Measurements from ENCODE around the gene ICA1.

DNA sequence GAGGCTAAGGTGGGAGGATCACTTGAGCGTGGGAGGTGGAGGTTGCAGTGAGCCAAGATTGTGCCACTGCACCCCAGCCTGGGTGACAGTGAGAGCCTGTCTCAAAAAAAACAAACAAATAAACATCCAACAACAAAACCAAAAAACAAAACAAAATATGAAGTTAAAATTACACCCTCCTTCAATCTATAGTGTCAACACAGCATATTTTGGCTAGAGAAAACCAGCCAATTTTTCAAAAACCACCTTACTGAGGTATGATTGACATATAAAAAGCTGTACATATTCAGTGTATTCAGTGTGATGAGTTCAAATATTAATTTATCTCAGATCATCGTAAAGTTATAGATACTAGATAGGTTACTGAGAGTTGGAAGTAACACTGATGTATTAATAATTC, 102.4 kb downstream of the ICA1 start:
- TF ChIP-seq, protein P1, sequence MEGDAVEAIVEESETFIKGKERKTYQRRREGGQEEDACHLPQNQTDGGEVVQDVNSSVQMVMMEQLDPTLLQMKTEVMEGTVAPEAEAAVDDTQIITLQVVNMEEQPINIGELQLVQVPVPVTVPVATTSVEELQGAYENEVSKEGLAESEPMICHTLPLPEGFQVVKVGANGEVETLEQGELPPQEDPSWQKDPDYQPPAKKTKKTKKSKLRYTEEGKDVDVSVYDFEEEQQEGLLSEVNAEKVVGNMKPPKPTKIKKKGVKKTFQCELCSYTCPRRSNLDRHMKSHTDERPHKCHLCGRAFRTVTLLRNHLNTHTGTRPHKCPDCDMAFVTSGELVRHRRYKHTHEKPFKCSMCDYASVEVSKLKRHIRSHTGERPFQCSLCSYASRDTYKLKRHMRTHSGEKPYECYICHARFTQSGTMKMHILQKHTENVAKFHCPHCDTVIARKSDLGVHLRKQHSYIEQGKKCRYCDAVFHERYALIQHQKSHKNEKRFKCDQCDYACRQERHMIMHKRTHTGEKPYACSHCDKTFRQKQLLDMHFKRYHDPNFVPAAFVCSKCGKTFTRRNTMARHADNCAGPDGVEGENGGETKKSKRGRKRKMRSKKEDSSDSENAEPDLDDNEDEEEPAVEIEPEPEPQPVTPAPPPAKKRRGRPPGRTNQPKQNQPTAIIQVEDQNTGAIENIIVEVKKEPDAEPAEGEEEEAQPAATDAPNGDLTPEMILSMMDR (conservative IDR thresholded peaks at IDR 0.05; ENCODE audit: low read depth, low read length), result no peak
- no peak for TF ChIP-seq EZH2 (IDR thresholded peaks at IDR 0.05; ENCODE audit: borderline replicate concordance, low read depth, low read length, poor library complexity, severe bottlenecking)

Data from A673 (cell line).